Heart right ventricle (tissue), 16 donors: Measurements from ENCODE around the gene ATRN. TPM values are rescaled to one million over a fixed set of nuclear protein-coding genes. Genes with fewer than 3 reads are reported as not detected.
A peak's percentile ranks its signal among the peaks of the same experiment; 100 is the strongest.

Experiments used
- ATAC-seq, 8 donors: fragments of 200-7000 bp; cut with Tn5 transposase; one replicate each; pipeline ENCODE4 v1.9.1; 2020; ENCODE audit warnings: mild to moderate bottlenecking in 8 of 8, moderate library complexity in 8 of 8, moderate number of reproducible peaks in 1 of 8
- DNase-seq, 2 donors: peaks; one replicate each; pipeline ENCODE4 v3.0.0-alpha.2; 2020
- H3K27ac ChIP-seq, 10 donors: fragments of 200-600 bp; sonication (generic) in 2 of 10; one replicate each; pipeline versions ENCODE4 v1.5.0 to v1.8.0; 2020 to 2022; ENCODE audit warnings: mild to moderate bottlenecking in 3 of 10
- H3K27me3 ChIP-seq, 7 donors: fragments of 200-600 bp; one replicate each; pipeline ENCODE4 v1.8.0; 2021 to 2022; ENCODE audit warnings: mild to moderate bottlenecking in 2 of 7
- H3K36me3 ChIP-seq, 9 donors: fragments of 200-600 bp; sonication (generic) in 1 of 9; one replicate each; pipeline versions ENCODE4 v1.5.0 to v1.8.0; 2020 to 2022; ENCODE audit warnings: mild to moderate bottlenecking in 2 of 9
- H3K4me1 ChIP-seq, 9 donors: fragments of 200-600 bp; sonication (generic) in 1 of 9; one replicate each; pipeline versions ENCODE4 v1.5.0 to v1.8.0; 2020 to 2022; ENCODE audit warnings: mild to moderate bottlenecking in 4 of 9
- H3K4me3 ChIP-seq, 10 donors: fragments of 200-600 bp; sonication (generic) in 2 of 10; one replicate each; pipeline versions ENCODE4 v1.5.0 to v1.8.0; 2020 to 2022; ENCODE audit warnings: mild to moderate bottlenecking in 7 of 10, moderate library complexity in 2 of 10
- H3K9me3 ChIP-seq, 11 donors: fragments of 200-600 bp in 10 of 11; sonication (generic) in 2 of 11; one replicate each; pipeline versions ENCODE4 v1.5.0 to v1.8.0; 2013 to 2022; ENCODE audit warnings: mild to moderate bottlenecking in 2 of 11, control low read depth in 1 of 11, moderate library complexity in 1 of 11
- WGBS, 2 donors: extraction: QIAGEN DNeasy Blood & Tissue Kit; methylation state at CpG; one replicate each; pipeline ENCODE4 v1.1.7; 2013; ENCODE audit warnings: inconsistent platforms in 1 of 2; 5-methylcytosine and 5-hydroxymethylcytosine counted together
- intact Hi-C, 10 donors: fragments of 100-400 bp; cut with DNase I; formaldehyde crosslinking; loops; one replicate each; pipeline versions ENCODE4 v1.11.1 to v1.14.2; 2022
- polyA plus RNA-seq, 2 donors: library from polyadenylated mRNA; stranded (reverse); fragments of 200-250 nt; gene quantifications; one replicate each; pipeline ENCODE4 v1.2.3, GENCODE V29; 2013
- total RNA-seq, 10 donors: library from RNA; stranded (reverse); fragmentation: NEBNext Ultra II Directional in 3 of 10; extraction: Animal tissue kit (Norgen Biotek cat#: 25700) in 3 of 10; gene quantifications; one replicate each; pipeline versions ENCODE4 v1.2.1 to v1.2.4, GENCODE V29; 2021 to 2023
- TF ChIP-seq, protein P1 (sequence below), 9 donors: fragments of 200-600 bp; sonication (generic) in 2 of 9; IDR thresholded peaks; one replicate each; pipeline versions ENCODE4 v1.5.0 to v1.8.0; 2021 to 2022; ENCODE audit warnings: antibody characterized with exemption in 9 of 9, mild to moderate bottlenecking in 5 of 9, moderate library complexity in 1 of 9
- donor health status: Arrhythmogenic right ventricular cardiomyopathy.
- donor health status: ischemic (EF 13 %, LVEDD 7.1; RV severe dilation, severe dysfunction).
- donor health status: healthy with polysubstance abuse.
- donor health status: DM: no; HTN: yes; CAD: no.
- donor health status: DM: no; HTN: no; CAD: no.
- donor health status: ischemic (EF 25% LVEDD 6.9; RV normal size, moderate dysfunction).
- donor health status: ischemic (EF 25% LVEDD 5.7; RV mildly dilated, moderate dysfunction).
- donor health status: healthy.
- donor health status: DM: yes; HTN: yes; CAD: no.
- donor health status: Ischemic cardiomyopathy.
- donor health status: ischemic (EF 35%, LVEDD 5.7; RV mildly dilated, moderate dysfunction).
- donor health status: nonischemic (EF 11% LVEDD 7.7; RV severe dilation, severe dysfunction).
- donor health status: DM: yes; HTN: yes; CAD: no.
- donor health status: PGD.
- donor health status: ischemic (EF 29% LVEDD 5.4; RV normal size, mild dysfunction).
- donor health status: nonischemic (EF 23%, LVEDD 6.1; RV moderate dilation, normal function).

ATRN gene
- total and polyA plus RNA-seq, 12 donors: 4.6 to 44.0 (median 37.8) TPM

DNA sequence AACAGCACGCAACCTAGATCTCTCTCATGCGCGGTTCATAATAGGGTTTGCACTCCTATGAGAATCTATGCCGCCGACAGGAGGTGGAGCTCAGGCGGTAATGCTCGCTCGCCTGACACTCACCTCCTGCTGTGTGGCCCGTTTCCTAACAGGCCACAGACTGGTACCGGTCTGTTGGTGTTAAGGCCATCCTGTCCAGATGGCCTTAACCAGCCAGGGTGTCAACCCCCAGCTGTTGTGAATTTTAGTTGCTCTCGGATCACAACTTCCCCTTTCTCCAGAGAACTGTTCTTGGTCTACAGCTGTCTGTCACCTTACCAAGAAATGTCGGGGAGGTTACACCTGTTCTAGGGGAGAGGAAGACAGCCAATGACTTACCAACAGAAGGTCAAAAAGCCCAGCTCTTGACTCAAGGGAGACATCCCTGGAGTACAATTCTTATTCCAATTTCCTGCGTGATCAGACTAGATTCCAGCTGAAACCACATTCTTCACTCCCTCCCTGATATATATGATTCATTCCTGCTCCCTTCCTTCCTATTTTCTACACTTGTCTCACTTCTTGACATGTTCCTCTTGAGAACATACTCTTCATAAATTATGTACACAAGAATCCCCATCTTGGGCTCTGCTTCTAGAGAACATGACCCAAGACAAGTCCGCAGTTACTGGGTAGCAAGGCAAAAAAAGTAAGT is 40.3 kb upstream of the ATRN start:
- no peaks in the 10 kb centered on the region for H3K27me3 ChIP-seq
- no peak for DNase-seq
- ATAC-seq: peak in 7 of 8 donors; percentile 49 to 68 (median 55)
- TF ChIP-seq, protein P1, sequence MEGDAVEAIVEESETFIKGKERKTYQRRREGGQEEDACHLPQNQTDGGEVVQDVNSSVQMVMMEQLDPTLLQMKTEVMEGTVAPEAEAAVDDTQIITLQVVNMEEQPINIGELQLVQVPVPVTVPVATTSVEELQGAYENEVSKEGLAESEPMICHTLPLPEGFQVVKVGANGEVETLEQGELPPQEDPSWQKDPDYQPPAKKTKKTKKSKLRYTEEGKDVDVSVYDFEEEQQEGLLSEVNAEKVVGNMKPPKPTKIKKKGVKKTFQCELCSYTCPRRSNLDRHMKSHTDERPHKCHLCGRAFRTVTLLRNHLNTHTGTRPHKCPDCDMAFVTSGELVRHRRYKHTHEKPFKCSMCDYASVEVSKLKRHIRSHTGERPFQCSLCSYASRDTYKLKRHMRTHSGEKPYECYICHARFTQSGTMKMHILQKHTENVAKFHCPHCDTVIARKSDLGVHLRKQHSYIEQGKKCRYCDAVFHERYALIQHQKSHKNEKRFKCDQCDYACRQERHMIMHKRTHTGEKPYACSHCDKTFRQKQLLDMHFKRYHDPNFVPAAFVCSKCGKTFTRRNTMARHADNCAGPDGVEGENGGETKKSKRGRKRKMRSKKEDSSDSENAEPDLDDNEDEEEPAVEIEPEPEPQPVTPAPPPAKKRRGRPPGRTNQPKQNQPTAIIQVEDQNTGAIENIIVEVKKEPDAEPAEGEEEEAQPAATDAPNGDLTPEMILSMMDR (IDR thresholded peaks at IDR 0.05): no peak
- peak overlapping the region in 3 of 10 donors; percentile 3 to 70 (median 41) for H3K27ac ChIP-seq
- intact Hi-C loops: loop anchor here in 1 of 10 donors (5.0 kb wide), 1 partner anchor 1138 kb away; no protein-coding TSS in a partner anchor
- H3K4me1 ChIP-seq: peaks cover 0 to 16% (median 0%) of the 10 kb centered on the region in 9 donors
- H3K9me3 ChIP-seq: no peaks in the 10 kb centered on the region
- WGBS, 2 donors: 81 to 84% methylated on average over 14 of the region's 14 CpGs
- H3K36me3 ChIP-seq: no peaks in the 10 kb centered on the region
- H3K4me3 ChIP-seq: peak overlapping the region in 1 of 10 donors; percentile 7

DNA sequence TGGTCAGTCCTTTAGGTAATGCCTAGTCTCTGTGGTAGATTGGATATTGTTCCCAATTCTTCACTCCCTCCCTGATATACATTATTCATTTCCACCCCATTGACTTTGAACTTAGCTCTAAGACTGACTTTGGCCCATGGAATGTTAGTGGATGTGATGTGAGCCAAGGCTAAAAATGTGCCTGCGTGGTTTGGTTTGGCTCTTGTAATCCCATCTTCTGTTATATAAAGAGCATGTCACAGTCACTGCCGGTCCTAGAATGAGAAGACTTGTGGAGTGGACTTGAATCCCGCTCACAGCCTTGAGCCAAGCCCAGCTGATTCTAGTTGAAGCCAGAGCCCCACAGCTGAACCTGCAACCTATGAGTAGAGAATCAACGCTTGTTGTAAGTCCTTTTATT is 39.7 kb upstream of the ATRN start:
- intact Hi-C loops: loop anchor here in 1 of 10 donors (5.0 kb wide), 1 partner anchor 1139 kb away; no protein-coding TSS in a partner anchor
- Histone ChIP-seq H3K9me3 (no peaks in the 10 kb centered on the region), H3K4me3 (no peak overlapping the region), H3K27ac (peak overlapping the region in 3 of 10 donors; percentile 3 to 70 (median 41)), H3K27me3 (no peaks in the 10 kb centered on the region), H3K36me3 (no peaks in the 10 kb centered on the region), H3K4me1 (peaks cover 0 to 16% (median 0%) of the 10 kb centered on the region in 9 donors)
- TF ChIP-seq, protein P1 (IDR thresholded peaks at IDR 0.05): no peak
- ATAC-seq (peak in 5 of 8 donors; percentile 31 to 63 (median 61)), DNase-seq (no peak)
- 81 to 84% methylated on average over 4 of the region's 4 CpGs for WGBS, 2 donors

DNA sequence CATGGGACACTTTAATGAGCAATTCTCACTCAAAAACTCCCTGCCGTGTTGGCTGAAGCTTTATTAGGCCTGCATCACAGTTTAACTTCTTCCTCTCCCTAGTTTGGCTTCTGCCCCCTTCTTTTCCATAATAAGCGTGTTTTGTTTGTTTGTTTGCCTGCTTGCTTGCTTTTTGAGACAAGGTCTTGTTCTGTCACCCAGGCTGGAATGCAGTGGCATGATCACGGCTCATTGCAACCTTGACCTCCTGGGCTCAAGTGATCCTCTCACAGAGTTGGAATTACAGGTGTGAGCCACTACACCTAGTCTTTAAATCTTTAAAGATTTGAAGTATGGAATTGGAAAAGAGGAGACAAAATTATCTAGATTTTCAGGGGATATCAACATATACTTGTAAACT is 38.0 kb upstream of the ATRN start:
- H3K9me3 ChIP-seq: no peaks in the 10 kb centered on the region
- no peak for ATAC-seq
- no peaks in the 10 kb centered on the region for H3K36me3 ChIP-seq
- no peak for DNase-seq
- no peak overlapping the region for H3K27ac ChIP-seq
- H3K27me3 ChIP-seq: no peaks in the 10 kb centered on the region
- TF ChIP-seq, protein P1 (IDR thresholded peaks at IDR 0.05): no peak
- peaks cover 0 to 16% (median 0%) of the 10 kb centered on the region in 9 donors for H3K4me1 ChIP-seq
- H3K4me3 ChIP-seq: no peak overlapping the region
- 83 to 90% methylated on average over 3 of the region's 3 CpGs for WGBS, 2 donors
- intact Hi-C loops: loop anchor here in 1 of 10 donors (5.0 kb wide), 1 partner anchor 1141 kb away; no protein-coding TSS in a partner anchor

DNA sequence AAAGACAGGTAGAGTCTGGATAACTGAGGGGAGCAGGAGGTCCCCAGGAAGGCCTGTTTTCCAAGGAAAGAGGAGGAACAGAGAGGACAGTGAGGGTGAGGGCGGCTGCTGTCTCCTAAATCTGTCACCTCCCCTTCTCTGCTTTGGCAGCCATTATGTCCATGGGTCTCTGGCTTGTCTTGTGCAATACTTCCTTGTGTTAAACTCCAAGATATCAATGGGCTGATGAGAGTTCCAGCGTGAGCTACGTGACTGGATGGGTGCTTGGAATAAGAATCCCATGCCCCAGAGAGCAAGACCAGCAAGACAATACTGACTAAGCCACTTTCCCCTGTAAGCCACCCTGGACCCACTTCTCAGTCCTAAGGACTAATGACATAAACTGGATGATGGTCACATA is 37.1 kb upstream of the ATRN start:
- Histone ChIP-seq H3K9me3 (no peaks in the 10 kb centered on the region), H3K36me3 (no peaks in the 10 kb centered on the region), H3K27ac (peak overlapping the region in 1 of 10 donors; percentile 2), H3K4me3 (no peak overlapping the region), H3K4me1 (peaks cover 0 to 16% (median 0%) of the 10 kb centered on the region in 9 donors), H3K27me3 (no peaks in the 10 kb centered on the region)
- TF ChIP-seq, protein P1 (IDR thresholded peaks at IDR 0.05): no peak
- intact Hi-C loops: loop anchor here in 1 of 10 donors (5.0 kb wide), 1 partner anchor 1141 kb away; no protein-coding TSS in a partner anchor
- DNase-seq (no peak), ATAC-seq (no peak)
- 72 to 81% methylated on average over 3 of the region's 3 CpGs for WGBS, 2 donors
